ENCODE results near the gene FUOM. TPM values are rescaled to one million over a fixed set of nuclear protein-coding genes. Genes with fewer than 3 reads are reported as not detected.

The FUOM gene
- total RNA-seq, 1 donor from 2014 or later: 47.0 TPM

GRCh38 chr10:133349160-133349568 is 8.7 kb downstream of the FUOM start:
- no peak for DNase-seq (ENCODE audit: low read depth)
- H3K4me3 ChIP-seq (ENCODE audit: low read depth, low read length): no peak overlapping the region
- H3K36me3 ChIP-seq (ENCODE audit: control insufficient read depth, insufficient read depth, low read length): no peaks in the 10 kb centered on the region
- peaks cover 20% of the 10 kb centered on the region for H3K27me3 ChIP-seq (ENCODE audit: control insufficient read depth, insufficient read depth, low read length)
- TF ChIP-seq CTCF (IDR thresholded peaks at IDR 0.05; ENCODE audit: insufficient read depth, low read length, poor library complexity, severe bottlenecking): no peak

- no peak for TF ChIP-seq CTCF (IDR thresholded peaks at IDR 0.05; ENCODE audit: insufficient read depth, low read length, poor library complexity, severe bottlenecking)
- Histone ChIP-seq H3K27me3 (ENCODE audit: control insufficient read depth, insufficient read depth, low read length) (peaks cover 20% of the 10 kb centered on the region), H3K4me3 (ENCODE audit: low read depth, low read length) (no peak overlapping the region), H3K36me3 (ENCODE audit: control insufficient read depth, insufficient read depth, low read length) (no peaks in the 10 kb centered on the region)
- DNase-seq (ENCODE audit: low read depth): no peak
Measured at GRCh38 chr10:133347710-133348517, 9.9 kb downstream of the FUOM start.

- Histone ChIP-seq H3K4me3 (ENCODE audit: low read depth, low read length) (no peak overlapping the region), H3K36me3 (ENCODE audit: control insufficient read depth, insufficient read depth, low read length) (no peaks in the 10 kb centered on the region), H3K27me3 (ENCODE audit: control insufficient read depth, insufficient read depth, low read length) (peaks cover 20% of the 10 kb centered on the region)
- DNase-seq (ENCODE audit: low read depth): no peak
- TF ChIP-seq CTCF (IDR thresholded peaks at IDR 0.05; ENCODE audit: insufficient read depth, low read length, poor library complexity, severe bottlenecking): no peak
Measured at GRCh38 chr10:133346413-133346812, 11.4 kb downstream of the FUOM start.

- no peak for DNase-seq (ENCODE audit: low read depth)
- Histone ChIP-seq H3K27me3 (ENCODE audit: control insufficient read depth, insufficient read depth, low read length) (peaks cover 19% of the 10 kb centered on the region), H3K4me3 (ENCODE audit: low read depth, low read length) (no peak overlapping the region), H3K36me3 (ENCODE audit: control insufficient read depth, insufficient read depth, low read length) (no peaks in the 10 kb centered on the region)
- no peak for TF ChIP-seq CTCF (IDR thresholded peaks at IDR 0.05; ENCODE audit: insufficient read depth, low read length, poor library complexity, severe bottlenecking)
Measured at GRCh38 chr10:133344236-133344635, 13.6 kb downstream of the FUOM start.

GRCh38 chr10:133343558-133343957 is 14.3 kb downstream of the FUOM start:
- Histone ChIP-seq H3K4me3 (ENCODE audit: low read depth, low read length) (no peak overlapping the region), H3K36me3 (ENCODE audit: control insufficient read depth, insufficient read depth, low read length) (no peaks in the 10 kb centered on the region), H3K27me3 (ENCODE audit: control insufficient read depth, insufficient read depth, low read length) (peaks cover 19% of the 10 kb centered on the region)
- TF ChIP-seq CTCF (IDR thresholded peaks at IDR 0.05; ENCODE audit: insufficient read depth, low read length, poor library complexity, severe bottlenecking): no peak
- DNase-seq (ENCODE audit: low read depth): no peak

GRCh38 chr10:133342942-133343341 is 14.9 kb downstream of the FUOM start:
- Histone ChIP-seq H3K4me3 (ENCODE audit: low read depth, low read length) (no peak overlapping the region), H3K27me3 (ENCODE audit: control insufficient read depth, insufficient read depth, low read length) (peaks cover 18% of the 10 kb centered on the region), H3K36me3 (ENCODE audit: control insufficient read depth, insufficient read depth, low read length) (no peaks in the 10 kb centered on the region)
- TF ChIP-seq CTCF (IDR thresholded peaks at IDR 0.05; ENCODE audit: insufficient read depth, low read length, poor library complexity, severe bottlenecking): no peak
- DNase-seq (ENCODE audit: low read depth): no peak
